Stimulated activated CD4-positive, alpha-beta T cell treated with anti-CD3 and anti-CD28 coated beads, TNF-alpha, amount 100 ng/mL, for 4 hours (primary cell): ENCODE measurements around the gene TRIM61.
"Not testable (repeated sequence)": the region's sequence is repeated elsewhere in the genome, so short reads cannot be mapped to it uniquely, and the experiment has no call there.

Experiments
- DNase-seq, 3 experiments: peaks; one replicate each; pipeline ENCODE4 v3.0.0-alpha.2; 2020; ENCODE audit warnings: low read depth in 3 of 3

The TRIM61 gene

DNA sequence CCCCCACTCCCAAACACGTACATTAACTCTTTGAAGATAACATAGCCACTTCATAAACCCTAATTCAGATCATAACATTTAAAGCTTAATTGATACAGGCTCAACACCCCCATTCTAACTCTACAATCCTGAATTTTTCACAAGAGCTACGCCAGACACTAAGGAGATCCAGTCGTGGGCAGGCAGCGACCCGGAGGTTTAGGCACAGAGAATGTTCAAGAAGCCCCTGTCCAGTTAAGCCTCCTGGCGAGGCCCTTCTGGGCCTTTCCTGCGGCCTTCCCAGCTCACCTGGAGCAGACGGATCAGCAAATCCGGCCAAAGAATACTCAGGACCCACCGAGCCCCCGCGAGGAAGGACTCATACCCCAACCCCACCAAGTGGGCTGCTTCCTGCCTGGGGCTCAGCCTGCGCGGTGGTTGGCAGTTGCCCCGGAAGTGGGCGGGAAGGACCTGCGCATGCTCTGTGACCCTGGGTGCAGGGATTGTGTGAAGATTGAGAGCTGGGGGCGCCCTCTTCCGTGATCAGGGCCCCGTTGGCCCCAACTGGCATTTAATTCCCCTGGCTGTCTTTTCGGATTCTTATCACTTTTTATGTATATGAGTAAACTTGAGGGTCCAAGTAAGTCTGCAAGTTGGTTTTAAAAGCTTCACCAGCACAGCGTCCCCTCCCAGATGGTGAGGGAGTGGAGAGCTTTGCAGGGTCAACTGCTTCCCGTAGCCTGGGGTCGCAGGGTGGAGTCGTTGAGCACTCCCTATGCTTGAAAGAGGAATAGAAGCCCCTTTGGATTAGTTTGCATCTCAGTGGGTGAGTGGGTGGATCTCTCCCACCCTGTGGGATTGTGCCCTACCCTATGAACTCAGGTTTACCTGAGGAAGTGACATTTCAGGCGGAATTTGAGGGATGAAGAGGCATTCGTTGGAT is at the start of gene TRIM61:
Gene TRIM61 (minus strand): TSS at position 415 of the 922 bp plus-strand sequence. CDS start 7,655 bp downstream, outside the sequence.
- peak in 1 of 3 experiments; percentile 24 for DNase-seq

DNA sequence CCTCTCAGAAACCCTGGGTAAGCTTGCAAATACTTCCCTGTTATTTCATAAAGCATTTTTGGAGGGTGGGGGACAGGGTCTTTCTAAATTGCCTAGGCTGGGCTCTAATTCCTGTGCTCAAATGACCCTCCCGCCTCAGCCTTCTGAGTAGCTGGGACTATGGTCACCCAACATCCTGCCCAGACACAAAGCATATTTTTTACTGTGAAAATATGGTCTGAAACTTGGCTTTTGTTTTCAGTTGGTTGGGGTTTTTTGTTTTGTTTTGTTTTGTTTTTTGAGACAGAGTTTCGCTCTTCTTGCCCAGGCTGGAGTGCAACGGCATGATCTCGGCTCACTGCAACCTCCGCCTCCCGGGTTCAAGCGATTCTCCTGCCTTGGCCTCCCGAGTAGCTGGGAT is 48.3 kb upstream of the TRIM61 start:
- not testable (repeated sequence) for DNase-seq

DNA sequence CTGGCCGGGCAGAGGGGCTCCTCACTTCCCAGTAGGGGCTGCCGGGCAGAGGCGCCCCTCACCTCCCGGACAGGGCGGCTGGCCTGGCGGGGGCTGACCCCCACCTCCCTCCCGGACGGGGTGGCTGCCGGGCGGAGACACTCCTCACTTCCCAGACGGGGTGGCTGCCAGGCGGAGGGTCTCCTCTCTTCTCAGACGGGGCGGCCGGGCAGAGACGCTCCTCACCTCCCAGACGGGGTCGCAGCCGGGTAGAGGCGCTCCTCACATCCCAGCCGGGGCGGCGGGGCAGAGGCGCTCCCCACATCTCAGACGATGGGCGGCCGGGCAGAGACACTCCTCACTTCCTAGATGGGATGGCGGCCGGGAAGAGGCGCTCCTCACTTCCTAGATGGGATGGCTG is 42.5 kb upstream of the TRIM61 start:
- not testable (repeated sequence) for DNase-seq

DNA sequence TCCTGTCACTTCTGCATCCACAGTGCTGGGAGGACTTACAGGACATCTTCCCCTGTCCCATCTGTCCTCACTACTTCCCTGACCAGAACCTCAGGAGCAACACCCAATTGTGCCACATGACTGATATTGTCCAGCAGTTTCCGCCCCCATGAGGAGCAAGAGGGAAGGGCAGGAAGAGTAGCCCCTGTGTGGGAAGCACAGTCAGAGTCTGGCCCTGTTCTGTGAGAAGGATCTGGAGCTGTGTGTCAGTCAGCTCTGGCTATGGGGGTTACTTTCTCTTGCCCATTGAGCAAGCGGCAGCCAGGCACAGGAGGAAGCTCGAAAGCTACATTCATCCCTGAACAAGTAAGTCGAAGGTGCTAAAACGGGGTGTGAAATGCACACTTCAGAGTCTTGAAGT is 39.5 kb upstream of the TRIM61 start:
- no peak for DNase-seq

DNA sequence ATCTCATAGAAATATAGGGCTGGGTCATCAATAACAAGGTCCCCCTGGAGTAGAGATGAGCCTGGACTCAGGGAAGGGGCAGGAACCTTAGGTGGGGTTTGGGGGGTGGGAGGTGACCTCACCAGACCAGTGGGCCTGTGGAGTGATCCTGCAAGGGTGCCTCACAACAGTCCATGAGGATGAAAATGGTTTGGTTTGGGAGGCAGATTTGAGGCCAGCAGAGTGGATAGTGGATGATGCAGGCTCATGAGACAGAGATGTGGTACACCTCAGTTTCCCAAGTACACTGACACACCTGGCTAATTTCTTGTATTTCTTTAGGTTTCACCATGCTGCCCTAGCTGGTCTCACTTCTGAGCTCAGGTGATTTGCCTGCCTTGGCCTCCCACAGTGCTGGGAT is 36.2 kb upstream of the TRIM61 start:
- no peak for DNase-seq

DNA sequence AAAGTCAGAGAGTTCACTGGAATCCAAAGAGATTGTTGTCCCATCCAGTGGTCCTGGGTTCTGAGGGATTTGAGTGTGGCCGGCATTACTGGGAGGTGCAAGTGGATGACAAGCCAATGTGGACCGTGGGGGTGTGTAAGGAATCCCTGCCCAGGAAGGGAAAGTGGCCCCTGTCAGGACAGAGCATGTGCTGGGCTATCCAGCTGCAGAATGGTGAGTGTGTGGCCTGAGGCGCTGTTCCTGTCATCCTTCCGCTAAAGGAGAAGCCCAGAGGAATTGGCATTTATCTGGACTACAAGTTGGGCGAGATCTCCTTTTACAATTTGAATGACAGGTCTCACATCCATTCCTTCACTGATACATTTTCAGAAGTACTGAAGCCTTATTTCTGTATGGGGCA is 33.9 kb upstream of the TRIM61 start:
- no peak for DNase-seq

DNA sequence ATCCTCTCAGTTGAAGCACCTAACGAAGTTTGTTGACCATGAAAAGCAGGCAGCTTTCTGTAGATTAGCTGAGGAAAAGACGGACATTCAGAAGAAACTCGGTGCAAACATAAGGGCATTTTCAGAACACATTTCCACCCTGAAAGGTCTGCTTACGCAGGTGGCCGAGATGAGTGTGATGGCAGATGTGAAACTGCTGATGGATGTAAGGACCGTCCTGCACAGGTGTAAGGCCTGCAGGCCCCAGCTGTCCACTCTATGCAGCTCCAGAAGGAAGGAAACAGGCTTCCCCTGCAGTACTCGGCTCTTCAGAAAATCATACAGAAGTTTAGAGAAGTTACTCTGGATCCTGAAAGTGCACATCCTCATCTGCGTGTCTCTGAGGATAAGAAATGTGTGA is 33.5 kb upstream of the TRIM61 start:
- DNase-seq = no peak

DNA sequence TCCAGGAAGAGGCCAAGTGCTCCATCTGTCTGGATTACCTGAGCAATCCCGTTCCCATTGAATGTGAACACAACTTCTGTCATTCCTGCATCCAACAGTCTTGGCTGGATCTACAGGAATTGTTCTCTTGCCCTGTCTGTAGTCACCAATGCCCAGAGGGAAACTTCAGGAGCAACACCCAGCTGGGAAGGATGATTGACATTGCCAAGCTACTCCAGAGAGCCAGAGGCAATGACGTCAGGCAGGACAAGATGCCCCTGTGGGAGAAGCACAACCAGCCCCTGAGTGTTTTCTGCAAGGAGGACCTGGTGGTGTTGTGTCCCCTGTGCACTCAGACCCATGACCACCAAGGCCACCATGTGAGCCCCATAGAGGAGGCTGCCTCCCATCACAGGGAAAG is 33.0 kb upstream of the TRIM61 start:
- no peak for DNase-seq

DNA sequence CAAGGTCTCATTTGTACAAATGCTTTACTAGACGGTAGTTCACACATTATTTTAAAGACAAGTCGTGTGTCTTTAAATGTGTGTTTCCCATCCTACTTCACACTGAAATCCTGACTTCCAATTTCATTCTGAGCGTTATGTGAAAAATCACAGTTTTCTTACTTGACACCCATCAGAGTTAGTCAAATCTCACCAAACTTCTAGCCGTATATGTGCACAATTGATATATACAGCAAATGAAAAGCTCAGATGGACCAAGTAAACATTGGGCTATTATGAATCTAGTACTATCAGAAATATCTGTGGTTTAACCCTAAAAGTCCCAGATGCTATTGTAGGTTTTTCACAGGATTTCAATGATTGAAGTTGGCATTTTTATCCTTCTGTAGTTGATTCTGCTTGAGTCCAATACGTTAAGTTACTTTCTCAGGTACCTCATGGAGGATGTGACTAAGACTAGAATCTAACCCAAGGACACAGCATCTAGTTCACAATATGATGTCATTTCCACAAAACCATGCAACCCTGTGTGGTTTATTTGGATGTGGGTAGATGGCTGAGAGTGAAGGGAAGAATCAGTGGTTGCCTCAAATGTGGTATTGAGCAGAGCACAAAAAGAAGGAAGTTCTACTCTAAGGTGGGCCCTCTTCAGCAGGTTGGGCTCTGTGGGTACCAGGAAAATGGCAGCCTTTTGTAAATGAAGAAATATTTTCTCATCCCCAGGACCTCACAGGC is 32.2 kb upstream of the TRIM61 start:
- no peak for DNase-seq

DNA sequence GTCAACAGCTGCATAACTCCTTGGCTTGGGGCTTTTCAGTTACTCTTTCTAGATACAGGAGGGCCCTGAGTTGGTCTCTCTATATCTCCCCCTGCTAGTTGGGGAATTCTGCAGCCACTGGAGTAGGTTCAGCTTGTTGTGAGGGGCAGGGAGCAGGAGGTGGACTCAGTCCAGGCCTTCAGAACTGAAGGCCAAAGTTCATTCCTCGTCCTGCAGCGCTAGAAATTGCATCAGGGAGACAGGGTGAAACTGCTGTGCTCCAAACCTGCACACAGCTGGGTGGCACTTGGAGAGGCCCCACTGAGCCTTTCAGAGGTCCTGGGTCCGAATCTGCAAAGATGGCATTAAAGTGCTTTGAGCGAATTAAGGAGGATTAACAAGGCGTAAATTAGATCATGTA is 29.4 kb upstream of the TRIM61 start:
- DNase-seq = no peak

DNA sequence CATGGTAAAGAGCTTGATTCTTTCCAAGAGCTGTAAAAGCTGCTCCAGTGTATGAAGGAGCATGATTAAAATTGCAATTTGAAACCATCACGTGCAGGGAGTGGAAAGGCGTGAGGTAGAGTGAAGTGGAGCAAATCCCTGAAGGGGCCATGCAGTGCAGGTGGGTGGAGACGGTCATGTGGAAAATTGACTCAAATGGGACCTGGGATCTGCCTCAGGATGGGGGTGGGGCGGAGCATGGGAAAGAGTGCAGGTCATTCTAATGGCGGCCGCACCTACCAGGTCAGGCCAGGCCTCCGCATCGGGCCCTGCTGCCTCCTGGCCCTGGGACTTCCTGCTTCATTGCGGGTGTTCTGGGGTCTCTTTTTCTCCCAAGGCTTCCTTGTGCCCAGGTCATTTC is 29.0 kb upstream of the TRIM61 start:
- no peak for DNase-seq

DNA sequence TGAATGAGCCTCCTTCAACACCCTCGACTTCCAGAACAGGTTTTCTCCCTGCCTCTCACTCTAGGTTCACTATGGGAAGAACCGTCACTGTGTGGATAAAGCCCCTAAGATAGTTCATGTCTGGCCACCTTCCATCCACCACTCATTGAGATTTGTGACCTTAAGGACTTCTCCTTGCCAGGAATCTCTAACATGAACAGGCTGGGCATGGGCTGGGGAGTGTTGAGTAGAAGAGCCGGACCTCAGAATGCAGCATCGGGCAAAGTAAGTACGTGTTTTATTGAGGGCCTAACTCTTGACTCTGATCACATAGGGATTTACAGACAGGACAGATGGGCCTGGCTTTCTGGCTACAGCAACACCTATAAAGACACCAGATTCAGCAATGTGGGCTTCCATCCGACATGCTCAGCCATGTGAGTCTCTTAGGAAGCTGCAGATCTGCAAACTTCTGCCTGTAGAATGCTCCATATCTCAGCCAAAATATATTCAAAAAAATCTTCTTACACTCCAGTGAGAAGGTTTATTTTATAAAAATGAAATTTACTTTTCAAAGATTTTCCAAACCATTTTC is 28.0 kb upstream of the TRIM61 start:
- no peak for DNase-seq

DNA sequence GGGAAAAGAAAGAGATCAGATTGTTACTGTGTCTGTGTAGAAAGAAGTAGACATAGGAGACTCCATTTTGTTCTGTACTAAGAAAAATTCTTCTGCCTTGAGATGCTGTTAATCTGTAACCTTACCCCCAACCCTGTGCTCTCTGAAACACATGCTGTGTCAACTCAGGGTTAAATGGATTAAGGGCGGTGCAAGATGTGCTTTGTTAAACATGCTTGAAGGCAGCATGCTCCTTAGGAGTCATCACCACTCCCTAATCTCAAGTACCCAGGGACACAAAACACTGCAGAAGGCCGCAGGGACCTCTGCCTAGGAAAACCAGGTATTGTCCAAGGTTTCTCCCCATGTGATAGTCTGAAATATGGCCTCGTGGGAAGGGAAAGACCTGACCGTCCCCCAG is 24.5 kb upstream of the TRIM61 start:
- DNase-seq = not testable (repeated sequence)

DNA sequence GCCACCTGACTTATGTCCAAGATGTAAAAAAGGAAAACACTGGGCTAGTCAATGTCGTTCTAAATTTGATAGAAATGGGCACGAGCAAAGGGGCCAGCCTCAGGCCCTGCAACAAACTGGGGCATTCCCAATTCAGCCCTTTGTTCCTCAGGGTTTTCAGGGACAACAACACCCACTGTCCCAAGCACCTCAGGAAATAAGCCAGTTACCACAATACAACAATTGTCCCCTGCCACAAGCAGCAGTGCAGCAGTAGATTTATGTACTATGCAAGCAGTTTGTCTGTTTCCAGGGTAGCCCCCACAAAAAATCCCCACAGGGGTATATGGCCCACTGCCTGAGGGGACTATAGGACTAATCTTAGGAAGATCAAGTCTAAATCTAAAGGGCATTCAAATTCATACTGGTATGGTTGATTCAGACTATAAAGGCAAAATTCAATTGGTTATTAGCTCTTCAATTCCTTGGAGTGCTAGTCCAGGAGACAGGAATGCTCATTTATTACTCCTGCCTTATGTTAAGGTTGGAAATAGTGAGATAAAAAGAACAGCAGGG is 21.1 kb upstream of the TRIM61 start:
- not testable (repeated sequence) for DNase-seq

DNA sequence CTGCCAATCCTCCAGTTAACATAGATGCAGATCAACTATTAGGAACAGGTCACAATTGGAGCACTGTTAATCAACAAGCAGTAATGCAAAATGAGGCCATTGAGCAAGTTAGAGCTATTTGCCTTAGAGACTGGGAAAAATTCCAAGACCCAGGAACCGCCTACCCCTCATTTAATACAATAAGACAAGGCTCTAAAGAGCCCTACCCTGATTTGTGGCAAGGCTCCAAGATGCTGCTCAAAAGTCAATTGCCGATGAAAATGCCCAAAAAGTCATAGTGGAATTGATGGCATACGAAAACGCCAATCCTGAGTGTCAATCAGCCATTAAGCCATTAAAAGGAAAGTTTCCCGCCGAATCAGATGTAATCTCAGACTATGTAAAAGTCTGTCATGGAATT is 20.5 kb upstream of the TRIM61 start:
- no peak for DNase-seq

DNA sequence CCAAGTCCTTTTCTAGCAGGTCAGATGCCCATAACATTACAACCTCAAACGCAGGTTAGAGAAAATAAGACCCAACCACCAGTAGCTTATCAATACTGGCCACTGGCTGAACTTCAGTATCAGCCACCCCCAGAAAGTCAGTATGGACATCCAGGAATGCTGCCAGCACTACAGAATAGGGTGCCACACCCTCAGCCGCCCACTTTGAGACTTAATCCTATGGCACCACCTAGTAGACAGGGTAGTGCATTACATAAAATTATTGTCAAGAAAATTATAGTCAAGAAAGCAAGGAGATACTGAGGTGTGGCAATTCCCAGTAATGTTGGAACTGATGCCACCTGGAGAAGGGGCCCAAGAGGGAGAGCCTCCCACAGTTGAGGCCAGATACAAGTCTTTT is 19.9 kb upstream of the TRIM61 start:
- DNase-seq = no peak

DNA sequence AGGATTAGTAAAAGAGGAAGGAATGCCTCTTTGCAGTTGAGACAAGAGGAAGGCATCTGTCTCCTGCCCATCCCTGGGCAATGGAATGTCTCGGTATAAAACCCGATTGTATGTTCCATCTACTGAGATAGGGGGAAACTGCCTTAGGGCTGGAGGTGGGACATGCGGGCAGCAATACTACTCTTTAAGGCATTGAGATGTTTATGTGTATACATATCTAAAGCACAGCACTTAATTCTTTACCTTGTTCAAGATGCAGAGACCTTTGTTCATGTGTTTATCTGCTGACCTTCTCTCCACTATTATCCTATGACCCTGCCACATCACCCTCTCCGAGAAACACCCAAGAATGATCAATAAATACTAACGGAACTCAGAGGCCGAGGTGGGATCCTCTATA is 18.7 kb upstream of the TRIM61 start:
- not testable (repeated sequence) for DNase-seq

DNA sequence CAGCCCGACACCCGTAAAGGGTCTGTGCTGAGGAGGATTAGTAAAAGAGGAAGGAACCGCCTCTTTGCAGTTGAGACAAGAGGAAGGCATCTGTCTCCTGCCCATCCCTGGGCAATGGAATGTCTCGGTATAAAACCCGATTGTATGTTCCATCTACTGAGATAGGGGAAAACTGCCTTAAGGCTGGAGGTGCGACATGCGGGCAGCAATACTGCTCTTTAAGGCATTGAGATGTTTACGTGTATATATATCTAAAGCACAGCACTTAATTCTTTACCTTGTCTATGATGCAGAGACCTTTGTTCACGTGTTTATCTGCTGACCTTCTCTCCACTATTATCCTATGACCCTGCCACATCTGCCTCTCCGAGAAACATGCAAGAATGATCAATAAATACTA is 13.3 kb upstream of the TRIM61 start:
- not testable (repeated sequence) for DNase-seq

DNA sequence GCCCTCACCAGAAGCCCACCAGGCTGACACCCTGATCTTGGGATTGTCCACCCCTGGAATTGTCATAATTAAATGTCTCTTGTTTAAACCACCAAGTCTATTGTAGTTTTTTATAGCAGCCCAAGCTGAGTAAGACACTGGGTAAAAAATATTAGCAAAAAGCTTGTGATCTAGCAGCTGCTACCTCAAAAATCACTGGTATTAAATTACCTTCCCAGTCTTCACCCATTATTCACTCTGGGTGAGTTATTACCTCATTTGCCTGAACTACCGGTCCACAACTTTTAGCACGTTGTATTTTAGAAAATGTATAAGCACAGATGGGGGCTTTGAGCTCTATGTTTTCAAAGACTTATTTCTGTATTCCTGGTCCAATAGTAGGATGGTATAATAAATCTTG is 12.0 kb upstream of the TRIM61 start:
- DNase-seq = no peak

DNA sequence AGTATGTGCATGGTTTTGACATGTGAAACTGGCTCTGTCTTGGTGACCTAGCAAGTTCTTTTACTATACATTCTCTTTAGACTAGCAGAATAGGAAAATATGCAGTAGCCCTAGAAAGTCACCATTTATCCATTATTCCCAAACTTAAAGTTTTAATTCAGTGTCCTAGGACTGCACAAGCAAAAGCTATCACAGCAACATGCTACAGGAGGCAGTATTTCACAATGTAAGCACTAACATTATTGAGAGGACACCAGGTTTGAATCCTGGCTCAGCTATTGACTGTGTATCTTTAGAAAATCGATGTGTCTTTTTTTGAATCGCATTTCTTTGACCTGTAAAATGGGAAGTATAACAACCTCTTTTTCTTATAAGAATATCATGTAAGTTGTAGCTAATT is 5.5 kb downstream of the TRIM61 start:
- DNase-seq = not testable (repeated sequence)

DNA sequence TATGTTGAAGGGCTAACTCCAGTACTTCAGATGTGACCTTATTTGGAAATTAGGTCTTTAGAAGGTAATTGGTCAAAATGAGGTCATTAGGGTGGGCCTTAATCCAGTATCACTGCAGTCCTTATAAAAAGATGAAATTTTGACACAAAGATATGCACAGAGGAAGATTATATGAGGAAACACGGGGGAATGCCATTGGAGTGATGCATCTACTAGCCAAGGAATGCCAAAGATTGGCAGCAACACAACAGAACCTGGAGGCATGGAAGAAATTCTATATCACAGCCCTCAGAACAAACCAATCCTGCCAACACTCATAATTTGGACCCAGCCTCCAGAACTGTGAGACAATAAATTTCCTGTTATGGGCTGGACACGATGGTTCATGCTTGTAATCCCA is 17.6 kb downstream of the TRIM61 start:
- DNase-seq = no peak

DNA sequence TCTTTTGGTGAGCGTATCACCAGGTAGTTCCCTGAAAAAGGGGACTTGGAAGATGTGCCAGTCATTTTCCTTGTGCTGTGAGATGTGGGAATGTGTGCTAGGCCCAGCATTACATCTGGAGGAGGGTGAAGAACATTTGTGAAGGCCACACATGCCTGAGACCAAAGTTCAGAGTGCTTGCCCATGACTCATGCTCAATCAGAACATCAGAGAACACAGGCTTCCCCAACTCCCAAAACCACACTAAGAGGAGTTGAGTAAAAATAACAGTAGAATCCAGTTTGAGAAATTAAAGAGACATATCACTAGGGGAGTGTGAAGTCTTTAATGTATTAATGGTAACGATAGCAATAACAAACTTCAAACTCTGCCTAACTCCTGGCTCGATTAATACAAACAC is 18.0 kb downstream of the TRIM61 start:
- not testable (repeated sequence) for DNase-seq
